Measurements from ENCODE around the gene SERTAD2.

SERTAD2 gene

DNA sequence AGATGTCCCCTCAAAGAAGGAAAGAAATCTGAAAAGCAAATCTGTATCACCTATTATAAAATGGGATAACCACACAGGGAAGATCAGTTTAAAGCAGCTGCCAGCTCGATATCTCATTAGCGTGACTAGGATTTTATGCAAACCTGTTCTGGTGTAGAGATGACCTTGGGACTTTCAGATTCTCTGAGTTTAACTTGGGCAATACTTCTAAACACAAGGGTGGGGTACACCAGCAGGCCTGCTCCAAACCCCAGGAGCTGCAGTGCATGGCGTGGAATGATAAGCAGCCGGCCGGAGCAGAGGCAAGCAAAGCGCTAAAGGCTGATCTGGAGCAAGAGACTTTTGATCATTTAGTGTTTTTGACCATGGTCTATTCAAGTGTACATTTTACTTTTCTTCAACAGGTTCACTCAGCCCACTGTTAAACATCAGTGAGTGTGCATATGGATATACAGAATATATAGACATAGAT, 4.7 kb downstream of the SERTAD2 start:
- no peak for DNase-seq (ENCODE audit: insufficient read length, low spot score)
- FAIRE-seq, result no peak
- TF ChIP-seq, protein P1, sequence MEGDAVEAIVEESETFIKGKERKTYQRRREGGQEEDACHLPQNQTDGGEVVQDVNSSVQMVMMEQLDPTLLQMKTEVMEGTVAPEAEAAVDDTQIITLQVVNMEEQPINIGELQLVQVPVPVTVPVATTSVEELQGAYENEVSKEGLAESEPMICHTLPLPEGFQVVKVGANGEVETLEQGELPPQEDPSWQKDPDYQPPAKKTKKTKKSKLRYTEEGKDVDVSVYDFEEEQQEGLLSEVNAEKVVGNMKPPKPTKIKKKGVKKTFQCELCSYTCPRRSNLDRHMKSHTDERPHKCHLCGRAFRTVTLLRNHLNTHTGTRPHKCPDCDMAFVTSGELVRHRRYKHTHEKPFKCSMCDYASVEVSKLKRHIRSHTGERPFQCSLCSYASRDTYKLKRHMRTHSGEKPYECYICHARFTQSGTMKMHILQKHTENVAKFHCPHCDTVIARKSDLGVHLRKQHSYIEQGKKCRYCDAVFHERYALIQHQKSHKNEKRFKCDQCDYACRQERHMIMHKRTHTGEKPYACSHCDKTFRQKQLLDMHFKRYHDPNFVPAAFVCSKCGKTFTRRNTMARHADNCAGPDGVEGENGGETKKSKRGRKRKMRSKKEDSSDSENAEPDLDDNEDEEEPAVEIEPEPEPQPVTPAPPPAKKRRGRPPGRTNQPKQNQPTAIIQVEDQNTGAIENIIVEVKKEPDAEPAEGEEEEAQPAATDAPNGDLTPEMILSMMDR (IDR thresholded peaks at IDR 0.05; ENCODE audit: insufficient read depth, missing control alignments), result no peak

DNA sequence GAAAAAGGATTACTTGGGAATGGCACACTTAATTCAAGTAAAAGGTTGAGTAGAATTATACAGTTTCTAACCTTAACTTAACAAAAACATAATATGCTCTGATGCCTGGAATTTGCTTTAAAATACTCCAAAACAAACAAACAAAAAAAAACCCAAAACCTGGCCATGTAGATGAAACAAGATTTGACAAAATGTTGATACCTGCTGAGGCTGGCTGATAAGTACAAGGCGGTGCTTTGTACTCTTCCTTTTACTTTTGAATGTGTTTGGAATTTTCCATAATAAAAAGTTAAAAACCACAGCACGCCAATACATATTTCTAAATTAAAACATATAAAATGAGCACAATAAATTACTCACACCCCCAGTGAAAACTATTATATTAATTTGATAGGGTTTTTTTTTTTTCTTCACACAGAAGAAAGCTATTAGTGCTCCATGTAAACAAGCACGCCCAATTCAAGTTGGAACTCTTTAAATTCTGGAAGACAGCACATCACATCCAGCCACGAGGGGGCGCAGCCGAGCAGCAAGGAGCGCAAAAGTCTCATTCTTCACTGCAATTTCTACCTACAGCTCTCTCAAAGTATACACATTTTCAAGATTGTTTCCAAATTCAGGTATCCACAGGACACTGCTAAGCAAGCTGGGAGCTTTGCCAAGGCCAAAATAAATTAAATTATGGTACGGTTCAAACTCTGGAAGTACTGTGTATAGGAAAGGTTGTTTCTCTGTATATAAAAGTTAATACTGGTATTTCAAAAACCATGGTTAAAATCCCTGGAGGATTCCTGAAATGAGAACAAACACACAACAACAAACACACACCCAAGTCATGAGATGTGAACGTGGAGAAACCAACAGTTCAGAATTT, 7.5 kb downstream of the SERTAD2 start:
- TF ChIP-seq, protein P1 (IDR thresholded peaks at IDR 0.05; ENCODE audit: insufficient read depth, missing control alignments), result peak; percentile 91
- FAIRE-seq (no peak), DNase-seq (ENCODE audit: insufficient read length, low spot score) (no peak)

DNA sequence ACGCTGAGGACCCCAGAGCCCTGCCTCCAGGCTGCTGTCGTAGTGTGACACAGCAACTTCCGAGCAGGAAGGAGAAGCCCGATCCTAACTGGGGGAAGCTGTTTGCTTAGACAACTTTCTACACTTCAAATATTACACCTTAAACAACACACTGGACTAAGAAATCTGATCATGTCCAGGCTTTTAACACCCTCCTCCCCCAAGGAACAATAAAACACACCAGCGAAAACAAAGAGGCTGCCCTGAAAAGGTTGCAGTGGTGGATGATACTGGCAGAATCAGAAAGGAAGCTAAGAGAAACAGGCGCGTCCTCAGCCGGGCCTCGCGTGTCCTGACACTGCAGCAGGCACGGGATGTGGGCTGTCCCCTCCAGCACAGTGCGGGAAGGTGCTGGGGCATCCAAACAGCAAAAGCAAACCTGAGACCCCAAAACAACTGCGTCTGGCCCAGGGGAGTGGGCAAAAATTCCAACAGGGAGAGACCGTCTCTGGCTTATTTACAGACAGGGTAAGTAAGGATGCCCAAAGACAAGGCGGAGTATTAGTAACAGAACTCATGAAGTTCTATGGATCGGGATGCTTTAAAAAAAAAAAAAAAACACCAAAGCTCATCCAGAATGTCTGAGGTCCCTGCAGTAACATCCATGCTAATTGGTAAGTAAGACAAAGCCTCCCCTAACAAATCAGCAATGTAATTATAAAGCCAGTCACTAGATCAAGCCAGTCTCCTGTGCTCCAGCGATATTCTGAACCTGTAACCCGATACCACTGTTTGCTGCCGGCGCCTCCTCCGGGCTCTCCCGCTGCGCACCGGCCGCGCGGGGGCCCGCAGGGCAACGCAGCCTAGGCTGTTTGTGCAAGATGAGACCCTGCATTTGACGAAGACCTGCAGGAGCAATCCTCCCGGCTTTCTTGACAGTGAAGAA, 9.0 kb downstream of the SERTAD2 start:
- FAIRE-seq, result no peak

DNA sequence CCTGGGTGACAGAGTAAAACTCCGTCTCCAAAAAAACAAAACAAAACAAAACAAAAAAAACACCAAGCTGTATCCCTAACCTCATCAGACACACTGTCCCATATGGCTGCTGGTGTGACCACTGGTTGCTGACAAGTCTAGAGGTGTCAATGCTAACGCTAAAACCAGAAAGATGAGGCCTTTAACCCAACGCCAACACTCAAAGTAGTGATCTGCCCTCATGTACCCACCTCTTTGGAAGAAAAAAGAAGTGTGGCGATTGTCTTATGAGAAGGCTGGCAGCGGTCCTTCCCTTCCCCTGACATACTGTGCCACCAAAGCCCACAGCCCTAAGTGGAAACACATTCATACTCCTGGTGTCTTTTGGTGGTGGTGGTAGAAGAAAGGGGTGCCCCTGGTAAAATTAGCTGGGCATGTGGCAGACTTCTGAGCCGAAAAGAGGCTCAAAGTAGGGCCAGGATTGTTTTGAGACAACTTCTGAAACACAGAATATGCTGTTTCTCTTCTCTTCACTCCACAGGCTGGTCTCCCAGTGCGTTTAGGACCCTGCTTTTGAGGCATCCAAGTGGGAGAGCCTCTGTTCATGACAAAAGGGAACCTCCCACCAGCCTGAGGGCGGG, 9.8 kb downstream of the SERTAD2 start:
- DNase-seq (ENCODE audit: insufficient read length, low spot score) (no peak), FAIRE-seq (no peak)
- TF ChIP-seq, protein P1 (IDR thresholded peaks at IDR 0.05; ENCODE audit: insufficient read depth, missing control alignments), result no peak

More for the DNA sequence above, 9.0 kb downstream of the SERTAD2 start:
- DNase-seq (ENCODE audit: insufficient read length, low spot score), result no peak
- TF ChIP-seq, protein P1 (IDR thresholded peaks at IDR 0.05; ENCODE audit: insufficient read depth, missing control alignments), result no peak

DNA sequence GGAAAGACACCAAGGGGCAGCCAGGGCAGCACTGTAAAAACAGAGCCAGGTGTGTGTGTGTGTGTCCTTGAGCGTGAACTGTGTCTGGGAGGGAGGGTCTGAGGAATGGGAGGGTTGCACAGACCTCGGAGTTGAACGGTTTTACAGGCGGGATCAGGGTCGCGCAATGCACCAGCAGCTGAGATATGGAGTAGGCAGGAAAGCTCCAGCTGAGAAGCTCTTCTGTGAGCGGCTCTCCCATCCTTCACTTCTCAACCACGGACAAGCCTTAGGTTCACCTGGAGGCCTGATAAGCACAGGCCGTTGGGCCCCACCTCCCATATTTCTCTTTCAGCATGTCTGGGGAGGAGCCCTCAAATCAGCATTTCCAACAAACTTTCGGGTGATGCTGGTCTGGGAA, 12.1 kb downstream of the SERTAD2 start:
- TF ChIP-seq, protein P1 (IDR thresholded peaks at IDR 0.05; ENCODE audit: insufficient read depth, missing control alignments), result no peak

DNA sequence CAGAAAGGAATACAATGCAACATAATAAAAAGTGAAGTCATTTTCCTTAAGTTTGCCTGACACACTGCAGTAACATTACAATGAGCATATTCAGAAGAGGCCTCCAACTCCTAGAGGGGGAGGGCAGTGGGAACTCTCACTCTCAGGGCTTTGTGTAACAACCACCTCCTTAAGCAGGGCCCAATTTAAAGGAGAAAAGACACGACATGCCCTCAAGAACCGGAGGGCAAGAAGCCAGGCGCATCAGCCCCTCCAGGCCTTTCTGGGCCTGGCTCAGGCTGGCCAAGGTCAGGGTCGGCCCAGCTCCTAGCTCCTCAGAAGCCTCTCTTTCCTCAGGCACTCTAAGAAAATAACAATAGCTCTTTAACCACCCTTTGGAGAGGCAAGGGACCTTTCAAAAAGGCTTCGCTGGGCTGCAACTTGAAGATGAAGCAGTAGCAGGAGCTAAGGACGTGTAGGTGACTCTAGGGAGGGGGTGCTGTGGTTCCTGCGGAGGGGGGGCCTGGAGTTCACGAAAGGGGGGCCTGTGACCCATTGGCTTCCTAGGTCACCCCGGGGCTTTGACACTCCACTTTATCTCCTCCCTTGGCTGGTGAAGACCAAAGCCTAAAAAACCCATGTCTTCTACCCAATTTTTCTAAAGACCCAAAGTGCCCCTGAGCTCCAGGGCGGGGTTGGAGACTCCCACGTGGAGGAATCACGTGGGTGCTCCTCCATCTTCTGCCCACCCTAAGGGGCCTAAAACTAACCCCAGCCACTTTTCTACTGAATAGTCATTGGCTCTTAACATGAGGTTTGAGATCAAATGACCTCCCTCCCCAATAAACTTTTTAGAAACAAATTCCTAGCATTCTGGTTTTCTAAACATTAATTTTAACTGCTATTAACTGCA, 13.3 kb downstream of the SERTAD2 start:
- no peak for DNase-seq (ENCODE audit: insufficient read length, low spot score)
- TF ChIP-seq, protein P1 (IDR thresholded peaks at IDR 0.05; ENCODE audit: insufficient read depth, missing control alignments), result no peak
- no peak for FAIRE-seq

More for the DNA sequence above, 12.1 kb downstream of the SERTAD2 start:
- FAIRE-seq (no peak), DNase-seq (ENCODE audit: insufficient read length, low spot score) (no peak)

All from D721Med (cell line).